GM13976 (cell line): Measurements from ENCODE around the gene KAT6B.

Experiments used
- DNase-seq: peaks from one replicate; pipeline ENCODE4 v3.0.0; 2012; ENCODE audit warnings: low spot score
- in situ Hi-C: fragments of 300-500 bp; cut with MboI; formaldehyde crosslinking; loops from one replicate; pipeline ENCODE4 v1.12.0; 2022; ENCODE audit warnings: low sequenced_read_pairs, mixed read lengths, inconsistent platforms; ENCODE audit not compliant: unreplicated experiment
- TF ChIP-seq, protein P1 (sequence below): IDR thresholded peaks from 2 replicates; pipeline ENCODE4 v1.5.1; 2012; ENCODE audit warnings: borderline replicate concordance, mild to moderate bottlenecking; ENCODE audit not compliant: insufficient read depth; ENCODE audit errors: extremely low read depth, missing control alignments, control extremely low read depth

Gene KAT6B

DNA sequence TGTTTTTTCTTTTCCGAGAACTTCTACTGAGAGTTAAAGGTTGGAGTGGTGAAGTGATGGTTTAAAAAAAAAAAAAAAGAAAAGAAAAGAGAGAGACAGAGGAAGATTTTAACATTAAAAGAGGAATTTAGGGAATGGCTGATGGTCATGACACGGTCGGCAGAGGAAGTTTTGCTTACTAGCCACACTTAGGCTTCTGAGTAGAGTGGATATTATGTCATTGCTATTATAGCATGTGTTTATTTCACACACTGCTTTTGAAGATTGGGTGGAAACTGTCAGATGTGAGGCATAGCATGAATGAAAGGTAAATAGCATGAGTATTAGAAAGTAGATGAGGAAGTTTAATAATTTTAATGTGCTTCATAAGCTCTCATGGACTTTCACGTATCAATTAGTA lies 2.5 kb downstream of the KAT6B start:
- TF ChIP-seq, protein P1, sequence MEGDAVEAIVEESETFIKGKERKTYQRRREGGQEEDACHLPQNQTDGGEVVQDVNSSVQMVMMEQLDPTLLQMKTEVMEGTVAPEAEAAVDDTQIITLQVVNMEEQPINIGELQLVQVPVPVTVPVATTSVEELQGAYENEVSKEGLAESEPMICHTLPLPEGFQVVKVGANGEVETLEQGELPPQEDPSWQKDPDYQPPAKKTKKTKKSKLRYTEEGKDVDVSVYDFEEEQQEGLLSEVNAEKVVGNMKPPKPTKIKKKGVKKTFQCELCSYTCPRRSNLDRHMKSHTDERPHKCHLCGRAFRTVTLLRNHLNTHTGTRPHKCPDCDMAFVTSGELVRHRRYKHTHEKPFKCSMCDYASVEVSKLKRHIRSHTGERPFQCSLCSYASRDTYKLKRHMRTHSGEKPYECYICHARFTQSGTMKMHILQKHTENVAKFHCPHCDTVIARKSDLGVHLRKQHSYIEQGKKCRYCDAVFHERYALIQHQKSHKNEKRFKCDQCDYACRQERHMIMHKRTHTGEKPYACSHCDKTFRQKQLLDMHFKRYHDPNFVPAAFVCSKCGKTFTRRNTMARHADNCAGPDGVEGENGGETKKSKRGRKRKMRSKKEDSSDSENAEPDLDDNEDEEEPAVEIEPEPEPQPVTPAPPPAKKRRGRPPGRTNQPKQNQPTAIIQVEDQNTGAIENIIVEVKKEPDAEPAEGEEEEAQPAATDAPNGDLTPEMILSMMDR: no peak
- in situ Hi-C loops: no loop called here
- no peak for DNase-seq

DNA sequence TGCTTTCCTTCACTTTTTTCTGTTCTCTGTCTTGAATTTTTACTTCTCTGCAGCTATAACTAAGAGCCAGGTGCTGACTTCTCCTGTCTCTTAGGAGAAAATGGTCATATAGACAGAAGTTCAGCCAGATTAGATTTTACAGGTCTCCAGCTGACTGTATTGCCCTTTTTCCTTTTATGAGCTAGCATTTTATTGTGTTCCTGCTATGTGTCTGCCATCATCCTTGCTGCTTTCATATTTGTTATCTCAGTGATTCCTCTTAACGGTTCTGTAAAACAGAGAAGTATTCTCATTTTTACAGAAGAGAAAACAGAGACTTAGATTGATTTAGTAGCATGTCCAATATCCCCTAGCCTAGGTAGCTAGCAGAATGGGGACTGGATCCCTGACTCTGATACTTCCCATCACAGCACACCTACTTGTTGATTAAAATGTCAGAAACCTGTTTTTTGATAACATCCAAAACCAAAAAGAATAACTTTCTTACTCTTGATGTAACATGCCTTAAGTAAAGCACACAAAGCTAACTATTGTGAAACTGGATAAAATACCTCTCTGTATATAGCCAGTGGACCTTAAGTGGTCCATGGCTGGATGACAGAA lies 5.2 kb downstream of the KAT6B start:
- TF ChIP-seq, protein P1: no peak
- in situ Hi-C loops: no loop called here
- no peak for DNase-seq

DNA sequence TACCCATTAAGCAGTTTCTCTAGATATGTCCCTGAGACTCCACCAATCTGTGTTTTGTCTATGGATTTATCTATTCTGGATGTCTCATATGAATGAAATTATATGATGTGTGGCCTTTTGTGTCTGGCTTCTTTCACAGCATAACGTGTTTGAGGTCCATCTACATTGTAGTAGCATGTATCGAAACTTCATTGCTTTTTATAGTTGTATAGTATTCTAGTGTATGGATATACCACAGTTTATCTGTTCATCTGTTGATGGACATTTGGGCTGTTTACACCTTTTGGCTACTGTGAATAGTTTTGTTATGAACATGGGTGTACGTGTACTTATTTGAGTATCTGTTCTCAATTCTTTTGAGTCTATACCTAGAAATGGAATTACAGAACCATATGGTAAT lies 9.6 kb downstream of the KAT6B start:
- in situ Hi-C loops: no loop called here
- no peak for DNase-seq
- TF ChIP-seq, protein P1: no peak

DNA sequence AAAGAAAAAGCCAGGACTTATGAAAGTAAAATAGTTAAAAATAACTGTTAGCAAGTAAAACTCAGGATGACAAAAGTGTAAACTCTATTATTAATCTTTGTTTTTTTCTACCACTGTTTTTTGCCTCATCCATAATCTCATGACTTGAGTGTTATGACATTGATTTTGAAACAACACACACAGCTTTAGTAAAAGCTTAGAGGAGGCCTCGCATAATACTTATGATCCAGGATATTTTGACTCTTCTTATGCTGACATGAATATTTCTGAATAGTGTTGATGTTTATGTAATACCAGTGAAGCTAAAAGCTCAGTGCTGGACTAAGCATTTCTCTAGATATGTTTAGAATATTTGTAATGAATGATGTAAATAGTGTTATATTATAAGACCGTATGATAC lies 10.5 kb downstream of the KAT6B start:
- no peak for DNase-seq
- in situ Hi-C loops: no loop called here
- TF ChIP-seq, protein P1: no peak

DNA sequence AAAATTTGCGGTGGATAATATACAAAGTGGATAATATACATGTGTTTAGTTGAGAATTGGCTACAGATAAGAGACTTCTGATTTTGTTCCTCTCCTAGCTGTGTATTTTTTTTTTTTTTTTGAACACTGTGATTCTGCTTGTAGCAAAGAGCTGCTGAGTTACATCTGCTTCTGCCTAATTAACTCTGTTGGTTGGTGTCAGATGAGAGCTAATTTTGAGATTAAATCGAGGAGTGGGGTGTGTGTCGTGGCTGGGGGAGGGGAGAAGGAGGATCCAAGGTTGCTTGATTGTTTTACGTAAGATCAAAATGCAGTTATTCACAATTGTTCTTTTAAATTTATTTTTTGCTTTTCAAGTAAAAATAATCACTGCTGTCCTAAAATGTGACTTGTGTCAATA lies 11.3 kb downstream of the KAT6B start:
- TF ChIP-seq, protein P1: no peak
- no peak for DNase-seq
- in situ Hi-C loops: no loop called here

DNA sequence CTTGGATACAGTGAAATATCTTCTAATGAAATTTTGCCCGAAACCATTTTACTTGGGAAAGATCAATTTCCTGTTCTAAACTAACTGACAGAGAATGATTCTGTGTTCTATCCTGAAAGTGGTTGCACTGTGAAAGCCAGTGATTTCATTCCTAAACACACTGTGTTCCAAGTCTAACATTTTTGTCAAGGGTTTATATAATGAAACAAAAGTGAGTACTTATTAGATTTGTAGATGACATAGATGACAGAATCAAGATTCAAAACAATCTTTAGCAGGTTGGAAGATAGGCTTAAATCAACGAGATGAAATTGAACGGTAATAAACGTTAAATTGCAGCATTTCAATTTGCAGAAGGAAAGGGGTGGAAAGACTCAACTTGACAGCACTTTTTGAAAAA lies 13.3 kb downstream of the KAT6B start:
- no peak for DNase-seq
- in situ Hi-C loops: no loop called here
- TF ChIP-seq, protein P1: no peak

DNA sequence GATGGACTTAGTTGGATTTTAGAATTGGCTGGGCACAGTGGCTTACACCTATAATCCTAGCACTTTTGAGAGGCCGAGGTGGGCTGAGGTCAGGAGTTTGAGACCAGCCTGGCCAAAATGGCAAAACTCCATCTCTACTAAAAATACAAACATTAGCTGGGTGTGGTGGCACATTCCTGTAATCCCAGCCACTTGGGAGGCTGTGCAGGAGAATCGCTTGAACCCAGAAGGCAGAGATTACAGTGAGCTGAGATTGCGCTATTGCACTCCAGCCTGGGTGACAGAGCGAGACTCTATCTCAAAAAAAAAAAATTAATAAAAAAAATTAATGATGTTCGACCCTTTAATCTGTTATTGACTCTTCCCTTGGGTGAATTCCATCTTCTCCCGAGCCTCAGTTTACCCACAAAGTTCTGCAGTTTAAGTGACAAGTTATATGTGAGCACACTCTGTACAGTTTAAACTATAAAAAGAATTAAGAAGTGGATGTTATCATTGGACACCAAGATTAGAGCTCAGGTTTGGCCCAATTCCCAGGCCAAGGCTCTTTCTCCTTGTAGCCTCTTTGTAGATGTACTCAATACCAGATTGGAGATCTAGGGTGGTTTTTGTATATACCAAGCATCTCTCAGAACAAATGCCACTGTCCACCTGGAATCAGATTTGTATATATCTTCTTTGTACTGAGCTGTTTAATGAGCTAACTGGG lies 15.0 kb downstream of the KAT6B start:
- in situ Hi-C loops: no loop called here
- TF ChIP-seq, protein P1: no peak
- no peak for DNase-seq
